GM12875 (cell line): ENCODE results near the gene SCD5.

ENCODE experiments used
- H3K4me3 ChIP-seq: one replicate; pipeline ENCODE4 v1.5.1; 2011; ENCODE audit warnings: low read depth, low read length, control low read depth
- CTCF ChIP-seq: IDR thresholded peaks from 2 replicates; pipeline ENCODE4 v1.5.1; 2011; ENCODE audit warnings: low read depth, mild to moderate bottlenecking, control low read depth, inconsistent platforms, low read length, moderate library complexity, borderline replicate concordance; ENCODE audit not compliant: insufficient read depth

SCD5 gene

GRCh38 chr4:82630079-82630478 is 168.5 kb downstream of the SCD5 start:
- TF ChIP-seq CTCF = no peak
- no peak overlapping the region for H3K4me3 ChIP-seq

- H3K4me3 ChIP-seq = no peak overlapping the region
- TF ChIP-seq CTCF = no peak
Measured at GRCh38 chr4:82629238-82630000, 169.2 kb downstream of the SCD5 start.

- H3K4me3 ChIP-seq = no peak overlapping the region
- TF ChIP-seq CTCF = no peak
Measured at GRCh38 chr4:82626251-82626868, 172.2 kb downstream of the SCD5 start.

- no peak overlapping the region for H3K4me3 ChIP-seq
- TF ChIP-seq CTCF = no peak
Measured at GRCh38 chr4:82624819-82625218, 173.8 kb downstream of the SCD5 start.

- no peak overlapping the region for H3K4me3 ChIP-seq
- TF ChIP-seq CTCF = no peak
Measured at GRCh38 chr4:82623121-82623683, 175.4 kb downstream of the SCD5 start.

- H3K4me3 ChIP-seq = no peak overlapping the region
- no peak for TF ChIP-seq CTCF
Measured at GRCh38 chr4:82621251-82621650, 177.3 kb downstream of the SCD5 start.

GRCh38 chr4:82620126-82620735 is 178.4 kb downstream of the SCD5 start:
- H3K4me3 ChIP-seq = no peak overlapping the region
- no peak for TF ChIP-seq CTCF
